ENCODE measurements around the gene TWF1.

DNA sequence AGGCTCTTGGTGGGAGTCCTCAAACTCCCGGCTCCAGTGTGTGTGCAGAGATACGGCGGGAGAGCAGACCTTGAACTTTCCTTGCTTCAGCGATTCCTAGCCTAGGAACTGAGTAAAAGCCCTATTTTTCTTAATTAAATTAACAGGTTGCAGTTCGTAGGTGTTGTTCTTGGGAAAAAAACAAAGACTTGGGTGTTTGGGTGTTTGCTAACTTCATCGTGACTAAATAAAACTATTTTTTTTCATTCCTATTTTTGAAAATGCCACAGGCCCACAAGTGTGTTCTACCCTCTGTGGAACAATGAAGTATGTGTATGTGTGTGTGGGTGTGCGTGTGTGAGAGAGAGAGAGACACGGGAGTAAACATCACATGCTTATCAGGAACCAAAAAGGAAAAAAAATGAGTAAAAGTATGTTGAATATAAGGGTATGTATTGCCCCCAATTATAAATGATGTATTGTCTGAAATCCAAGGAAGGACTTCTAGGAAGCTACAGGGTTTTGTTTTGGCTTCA, 30.4 kb upstream of the TWF1 start:
- TF ChIP-seq ZSCAN16 (tag by site-specific recombination; IDR thresholded peaks at IDR 0.05): no peak
- TF ChIP-seq ZNF311 (tag by site-specific recombination; IDR thresholded peaks at IDR 0.05; ENCODE audit: borderline replicate concordance): no peak
- TF ChIP-seq ZBTB26 (tag by site-specific recombination; optimal IDR thresholded peaks at IDR 0.05): no peak
- no peak for TF ChIP-seq REPIN1 (tag by site-specific recombination; IDR thresholded peaks at IDR 0.05; ENCODE audit: low read depth)
